Tongue (tissue), 2 donors: ENCODE results near the gene PANX2. TPM values are rescaled to one million over a fixed set of nuclear protein-coding genes. Genes with fewer than 3 reads are reported as not detected.
A peak's percentile ranks its signal among the peaks of the same experiment; 100 is the strongest.

Experiments
- DNase-seq: peaks from one replicate; pipeline ENCODE4 v3.0.0-alpha.2; 2015
- total RNA-seq: library from RNA; depleted of rRNA; stranded (reverse); fragments of >200 nt; gene quantifications from one replicate; pipeline ENCODE4 v1.2.3, GENCODE V29; 2014

The PANX2 gene
- total RNA-seq, 1 donor from 2014 or later: 0.31 TPM

GRCh38 chr22:50184902-50185374 is 14.4 kb downstream of the PANX2 start:
- DNase-seq: no peak

- peak; percentile 96 for DNase-seq
Measured at GRCh38 chr22:50185375-50186087, 15.0 kb downstream of the PANX2 start, which contains the start of gene TRABD. TSS of gene TRABD (plus strand) at chr22:50185913. CDS start at chr22:50193061, 7,148 bp downstream.

- DNase-seq: no peak
Measured at GRCh38 chr22:50186181-50186714, 15.7 kb downstream of the PANX2 start.

GRCh38 chr22:50186761-50187523 is 16.4 kb downstream of the PANX2 start:
- DNase-seq: no peak

- no peak for DNase-seq
Measured at GRCh38 chr22:50188356-50188755, 17.8 kb downstream of the PANX2 start.

- DNase-seq: no peak
Measured at GRCh38 chr22:50189184-50189848, 18.8 kb downstream of the PANX2 start.

GRCh38 chr22:50189849-50190181 is 19.3 kb downstream of the PANX2 start:
- peak; percentile 82 for DNase-seq

- DNase-seq: peak; percentile 91
Measured at GRCh38 chr22:50190182-50190940, 19.8 kb downstream of the PANX2 start.

GRCh38 chr22:50190941-50191741 is 20.6 kb downstream of the PANX2 start:
- DNase-seq: peak; percentile 38

- DNase-seq: no peak
Measured at GRCh38 chr22:50192436-50193204, 22.1 kb downstream of the PANX2 start.

- no peak for DNase-seq
Measured at GRCh38 chr22:50193621-50194020, 23.1 kb downstream of the PANX2 start.

GRCh38 chr22:50194037-50194805 is 23.7 kb downstream of the PANX2 start:
- DNase-seq: no peak

- no peak for DNase-seq
Measured at GRCh38 chr22:50196256-50196655, 25.7 kb downstream of the PANX2 start.

- DNase-seq: no peak
Measured at GRCh38 chr22:50197000-50197800, 26.7 kb downstream of the PANX2 start.

- DNase-seq: no peak
Measured at GRCh38 chr22:50197856-50198623, 27.5 kb downstream of the PANX2 start.

GRCh38 chr22:50198624-50199017 is 28.1 kb downstream of the PANX2 start:
- no peak for DNase-seq

GRCh38 chr22:50199251-50199721 is 28.8 kb downstream of the PANX2 start:
- DNase-seq: no peak
